PC-3 (cell line): ENCODE results near the gene TMEM69.

Experiments
- CTCF ChIP-seq: fragments of 300-600 bp; sonication (generic); conservative IDR thresholded peaks from 2 replicates; pipeline ENCODE4 v1.5.1; 2017; ENCODE audit warnings: antibody characterized with exemption, low read depth, mild to moderate bottlenecking, low read length
- EZH2 ChIP-seq: fragments of 300-600 bp; sonication (generic); IDR thresholded peaks from one replicate; pipeline ENCODE4 v1.6.1; 2017; ENCODE audit warnings: antibody characterized with exemption, mild to moderate bottlenecking, low read length; ENCODE audit not compliant: unreplicated experiment
- EZH2phosphoT487 ChIP-seq: fragments of 300-600 bp; sonication (generic); IDR thresholded peaks from 2 replicates; pipeline ENCODE4 v1.6.1; 2018; ENCODE audit warnings: mild to moderate bottlenecking, antibody characterized with exemption, low read length, borderline replicate concordance

- TF ChIP-seq CTCF (no peak), EZH2 (no peak), EZH2phosphoT487 (no peak)
Observed at GRCh38 chr1:45687754-45688740, at the start of gene TMEM69.
